ENCODE measurements around the gene SERPINA12. TPM values are rescaled to one million over a fixed set of nuclear protein-coding genes. Genes with fewer than 3 reads are reported as not detected.

The SERPINA12 gene
- total and polyA plus RNA-seq, 2 of the 13 experiments (the other 11 are each of a cell fraction or from before 2014, with no cell fraction given), result 0.08 TPM; not detected in 1

GRCh38 chr14:94465042-94465441, 44.2 kb downstream of the SERPINA12 start (continued):
- TF ChIP-seq ZNF761 (CRISPR knock-in tag; conservative IDR thresholded peaks at IDR 0.05) (no peak), LCORL (IDR thresholded peaks at IDR 0.05) (no peak), LCORL (CRISPR knock-in tag; IDR thresholded peaks at IDR 0.05) (no peak), GATAD1 (CRISPR knock-in tag; IDR thresholded peaks at IDR 0.05) (no peak), CC2D1A (CRISPR knock-in tag; IDR thresholded peaks at IDR 0.05) (no peak), ZNF776 (CRISPR knock-in tag; IDR thresholded peaks at IDR 0.05) (no peak), POGK (CRISPR knock-in tag; conservative IDR thresholded peaks at IDR 0.05) (no peak), ZNF496 (CRISPR knock-in tag; IDR thresholded peaks at IDR 0.05; ENCODE audit: insufficient replicate concordance) (no peak), ZNF30 (CRISPR knock-in tag; IDR thresholded peaks at IDR 0.05) (no peak), ZFP91 (CRISPR knock-in tag; IDR thresholded peaks at IDR 0.05; ENCODE audit: borderline replicate concordance) (no peak), ZNF121 (CRISPR knock-in tag; IDR thresholded peaks at IDR 0.05) (no peak), TAF1 (CRISPR knock-in tag; IDR thresholded peaks at IDR 0.05) (no peak), PRPF4 (IDR thresholded peaks at IDR 0.05; ENCODE audit: low read depth, low read length, poor library complexity, severe bottlenecking) (no peak), HOXA3 (CRISPR knock-in tag; IDR thresholded peaks at IDR 0.05) (peak; percentile 24; the same call in 1 of the 2 replicates), SNAPC5 (CRISPR knock-in tag; IDR thresholded peaks at IDR 0.05; ENCODE audit: borderline replicate concordance) (no peak), ZNF619 (CRISPR knock-in tag; IDR thresholded peaks at IDR 0.05) (no peak), CHD4 (IDR thresholded peaks at IDR 0.05; ENCODE audit: borderline replicate concordance, low read length) (no peak), ZBTB46 (CRISPR knock-in tag; IDR thresholded peaks at IDR 0.05; ENCODE audit: borderline replicate concordance) (no peak), ZSCAN25 (CRISPR knock-in tag; IDR thresholded peaks at IDR 0.05) (no peak), MAX (IDR thresholded peaks at IDR 0.05) (0 out of 2 replicates have a peak, but pooled peaks have one; percentile 15), GTF3A (CRISPR knock-in tag; conservative IDR thresholded peaks at IDR 0.05) (no peak), RNF2 (conservative IDR thresholded peaks at IDR 0.05; ENCODE audit: low read depth) (no peak), ZNF576 (CRISPR knock-in tag; IDR thresholded peaks at IDR 0.05) (no peak)

All from HepG2 (cell line).